Upper lobe of left lung (tissue), 6 donors: ENCODE data around the gene TSPOAP1. TPM values are rescaled to one million over a fixed set of nuclear protein-coding genes. Genes with fewer than 3 reads are reported as not detected.

Experiments
- ATAC-seq, 2 donors: fragments of 200-7000 bp; cut with Tn5 transposase; one replicate each; pipeline ENCODE4 v1.9.1; 2022; ENCODE audit warnings: mild to moderate bottlenecking in 2 of 2, moderate library complexity in 2 of 2; ENCODE audit not compliant: low FRiP score in 2 of 2
- DNase-seq, 2 donors: peaks; one replicate each; pipeline ENCODE4 v3.0.0-alpha.2; 2019 to 2020
- H3K27ac ChIP-seq, 4 donors: fragments of 200-600 bp; sonication (generic); one replicate each; pipeline ENCODE4 v1.5.1; 2016 to 2019
- H3K27me3 ChIP-seq, 4 donors: fragments of 200-600 bp; sonication (generic); one replicate each; pipeline ENCODE4 v1.5.1; 2017 to 2019
- H3K36me3 ChIP-seq, 4 donors: fragments of 200-600 bp; sonication (generic); one replicate each; pipeline ENCODE4 v1.5.1; 2016 to 2019
- H3K4me1 ChIP-seq, 4 donors: fragments of 200-600 bp; sonication (generic); one replicate each; pipeline ENCODE4 v1.5.1; 2018 to 2019
- H3K4me3 ChIP-seq, 4 donors: fragments of 200-600 bp; sonication (generic); one replicate each; pipeline ENCODE4 v1.5.1; 2017 to 2019; ENCODE audit warnings: mild to moderate bottlenecking in 2 of 4, moderate library complexity in 1 of 4
- H3K9me3 ChIP-seq, 4 donors: fragments of 200-600 bp; sonication (generic); one replicate each; pipeline ENCODE4 v1.5.1; 2018 to 2019
- CTCF ChIP-seq, 6 experiments: fragments of 450-650 bp in 4 of 6; fragments of 200-600 bp in 2 of 6; sonication (generic) in 2 of 6; IDR thresholded peaks; one replicate each; pipeline ENCODE4 v1.5.1; 2016 to 2019; ENCODE audit warnings: antibody characterized with exemption in 6 of 6
- EP300 ChIP-seq, 4 donors: sonication (generic); formaldehyde crosslinking; IDR thresholded peaks; one replicate each; pipeline ENCODE4 v1.5.1; 2017; ENCODE audit warnings: antibody characterized with exemption in 4 of 4, control low read depth in 2 of 4
- POLR2A ChIP-seq, 4 donors: fragments of 450-650 bp; IDR thresholded peaks; one replicate each; pipeline ENCODE4 v1.5.1; 2016 to 2017; ENCODE audit warnings: antibody characterized with exemption in 4 of 4, mild to moderate bottlenecking in 2 of 4
- POLR2AphosphoS5 ChIP-seq, 2 donors: sonication (generic); formaldehyde crosslinking; IDR thresholded peaks; one replicate each; pipeline ENCODE4 v1.5.1; 2017; ENCODE audit warnings: antibody characterized with exemption in 2 of 2
- WGBS, 2 donors: methylation state at CpG; one replicate each; pipeline ENCODE4 v1.1.5; 2017 to 2018; 5-methylcytosine and 5-hydroxymethylcytosine counted together
- total RNA-seq, 6 donors: library from RNA; depleted of rRNA in 4 of 6; stranded (reverse); fragments of >200 nt in 4 of 6; gene quantifications; one replicate each; pipeline versions ENCODE4 v1.1.0 to v1.2.1, GENCODE V29; 2016 to 2021
- donor health status: DM: no; HTN: no; CAD: no; lungs with moderate emphysema.
- donor health status: DM: no; HTN: yes; CAD: no; lungs with severe emphysema.

The TSPOAP1 gene
- total RNA-seq, 6 donors from 2014 or later = 14.0 to 50.3 (median 24.1) TPM

DNA sequence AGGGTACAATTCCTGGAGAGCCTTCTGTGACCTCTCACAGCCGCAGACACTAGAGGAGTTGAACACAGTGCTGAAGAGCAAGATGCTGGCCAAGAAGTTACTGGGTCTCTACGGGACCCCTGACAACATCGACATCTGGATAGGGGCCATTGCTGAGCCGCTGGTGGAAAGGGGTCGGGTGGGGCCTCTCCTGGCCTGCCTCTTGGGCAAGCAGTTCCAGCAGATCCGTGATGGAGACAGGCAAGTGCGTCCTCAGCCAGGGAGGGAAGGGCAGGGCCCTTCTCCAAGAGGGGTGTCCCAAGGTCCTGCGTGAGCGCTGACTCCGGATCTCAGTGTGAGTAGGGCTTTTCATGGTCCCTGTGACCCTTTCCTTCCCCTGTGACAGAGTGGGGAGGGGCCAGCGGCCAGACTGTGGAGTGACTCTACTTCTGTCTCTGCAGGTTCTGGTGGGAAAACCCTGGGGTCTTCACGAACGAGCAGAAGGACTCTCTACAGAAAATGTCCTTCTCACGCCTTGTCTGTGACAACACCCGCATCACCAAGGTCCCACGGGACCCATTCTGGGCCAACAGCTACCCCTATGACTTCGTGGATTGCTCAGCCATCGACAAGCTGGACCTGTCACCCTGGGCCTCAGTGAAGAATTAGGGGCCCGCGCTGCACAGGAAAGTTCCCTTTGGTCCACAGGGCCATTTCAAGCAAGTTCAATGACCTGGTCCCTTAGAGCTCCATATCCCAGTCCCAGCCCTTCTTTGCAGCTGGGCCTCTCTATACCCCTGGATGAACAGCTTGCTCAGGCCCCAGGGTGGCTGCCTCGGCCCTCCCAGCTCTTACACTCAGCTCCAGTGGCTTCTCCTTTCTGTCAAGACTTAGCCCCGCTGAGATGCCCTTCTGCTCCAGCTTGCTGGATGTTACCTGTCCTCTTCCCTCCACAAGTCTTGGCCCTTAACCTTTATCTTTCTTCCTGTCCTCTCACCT is 61.0 kb downstream of the TSPOAP1 start:
- DNase-seq = no peak
- no peak for TF ChIP-seq CTCF (IDR thresholded peaks at IDR 0.05)
- no peak for TF ChIP-seq EP300 (IDR thresholded peaks at IDR 0.05)
- TF ChIP-seq POLR2AphosphoS5 (IDR thresholded peaks at IDR 0.05) = no peak
- TF ChIP-seq POLR2A (IDR thresholded peaks at IDR 0.05) = no peak

DNA sequence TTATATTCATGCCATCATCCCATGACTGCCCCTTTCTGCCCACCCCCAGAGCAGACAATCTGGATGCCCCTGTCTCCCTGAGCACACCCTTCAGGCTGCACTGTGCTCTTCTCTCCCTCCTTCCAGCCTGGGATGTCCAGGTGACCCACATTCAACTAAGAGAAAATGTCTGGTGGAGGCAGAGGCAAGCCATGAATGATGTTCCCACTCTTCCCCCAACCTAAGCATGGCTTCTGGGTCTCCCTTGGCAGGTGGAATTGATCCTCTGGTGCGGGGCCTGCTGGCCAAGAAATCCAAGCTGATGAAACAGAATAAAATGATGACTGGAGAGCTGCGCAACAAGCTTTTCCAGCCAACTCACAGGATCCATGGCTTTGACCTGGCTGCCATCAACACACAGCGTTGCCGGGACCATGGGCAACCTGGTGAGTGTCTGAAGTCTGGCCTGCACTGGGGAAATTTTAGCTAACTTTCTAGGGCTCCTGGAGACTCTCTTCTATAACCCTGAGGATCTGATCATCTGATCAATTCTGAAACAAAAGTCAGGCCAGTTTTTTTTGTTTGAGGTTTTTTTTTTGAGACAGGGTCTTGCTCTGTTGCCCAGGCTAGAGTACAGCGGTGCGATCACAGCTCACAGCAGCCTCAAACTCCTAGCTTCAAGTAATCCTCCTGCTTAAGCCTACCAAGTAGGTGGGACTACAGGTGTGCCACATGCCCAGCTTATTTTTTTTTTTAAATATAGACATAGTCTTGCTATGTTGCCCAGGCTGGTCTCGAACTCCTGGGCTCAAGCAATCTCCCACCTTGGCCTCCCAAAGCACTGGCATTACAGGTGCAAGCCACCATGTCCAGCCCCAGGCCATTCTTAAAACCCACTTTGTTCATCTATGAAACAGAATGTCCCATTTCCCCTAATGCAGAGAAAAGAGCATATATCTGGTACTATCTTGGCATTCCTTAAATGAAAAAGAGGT is 62.4 kb downstream of the TSPOAP1 start:
- H3K27me3 ChIP-seq = no peaks in the 10 kb centered on the region
- no peaks in the 10 kb centered on the region for H3K4me1 ChIP-seq
- no peak for DNase-seq
- WGBS, 2 donors = 84 to 88% methylated on average over 7 of the region's 7 CpGs
- H3K27ac ChIP-seq = no peak overlapping the region
- TF ChIP-seq EP300 (IDR thresholded peaks at IDR 0.05) = no peak
- TF ChIP-seq POLR2AphosphoS5 (IDR thresholded peaks at IDR 0.05) = no peak
- TF ChIP-seq POLR2A (IDR thresholded peaks at IDR 0.05) = no peak
- no peak for TF ChIP-seq CTCF (IDR thresholded peaks at IDR 0.05)
- ATAC-seq = no peak
- H3K4me3 ChIP-seq = no peak overlapping the region
- no peaks in the 10 kb centered on the region for H3K9me3 ChIP-seq
- no peaks in the 10 kb centered on the region for H3K36me3 ChIP-seq

More for the DNA sequence above, 61.0 kb downstream of the TSPOAP1 start:
- Histone ChIP-seq H3K4me1 (no peaks in the 10 kb centered on the region), H3K27ac (no peak overlapping the region), H3K9me3 (no peaks in the 10 kb centered on the region), H3K4me3 (no peak overlapping the region), H3K36me3 (no peaks in the 10 kb centered on the region), H3K27me3 (no peaks in the 10 kb centered on the region)
- ATAC-seq = no peak
- WGBS, 2 donors = 69 to 75% methylated on average over 14 to 19 of the region's 22 CpGs

DNA sequence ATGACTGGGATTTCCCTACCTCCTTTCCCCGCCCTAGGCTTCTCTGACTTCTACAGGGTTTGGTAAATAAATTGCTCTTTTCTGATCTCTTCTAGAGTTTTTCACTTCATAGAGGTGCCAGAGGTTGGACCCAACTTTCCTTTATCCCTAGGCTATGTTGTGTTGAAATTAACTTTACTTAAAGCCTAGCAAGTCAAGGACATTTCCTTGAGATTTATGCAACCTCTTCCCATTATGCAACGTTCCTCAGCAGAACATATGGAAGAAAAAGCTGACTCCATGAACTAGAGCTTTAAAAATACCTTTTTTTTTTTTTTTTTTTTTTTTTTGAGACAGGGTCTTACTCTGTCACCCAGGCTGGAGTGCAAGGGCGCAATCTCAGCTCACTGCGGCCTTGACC is 63.3 kb downstream of the TSPOAP1 start:
- Histone ChIP-seq H3K9me3 (no peaks in the 10 kb centered on the region), H3K27me3 (no peaks in the 10 kb centered on the region), H3K4me1 (no peaks in the 10 kb centered on the region), H3K4me3 (no peak overlapping the region), H3K27ac (no peak overlapping the region), H3K36me3 (no peaks in the 10 kb centered on the region)
- WGBS, 2 donors = 77% methylated on average over 4 of the region's 4 CpGs
- ATAC-seq (no peak), DNase-seq (no peak)
- TF ChIP-seq EP300 (IDR thresholded peaks at IDR 0.05) (no peak), POLR2AphosphoS5 (IDR thresholded peaks at IDR 0.05) (no peak), CTCF (IDR thresholded peaks at IDR 0.05) (no peak), POLR2A (IDR thresholded peaks at IDR 0.05) (no peak)

GRCh38 chr17:58264407-58265103 is 64.0 kb downstream of the TSPOAP1 start:
- ATAC-seq (no peak), DNase-seq (no peak)
- no peak overlapping the region for H3K27ac ChIP-seq
- H3K4me1 ChIP-seq = no peaks in the 10 kb centered on the region
- 76 to 83% methylated on average over 6 of the region's 6 CpGs for WGBS, 2 donors
- no peaks in the 10 kb centered on the region for H3K27me3 ChIP-seq
- no peaks in the 10 kb centered on the region for H3K36me3 ChIP-seq
- H3K4me3 ChIP-seq = no peak overlapping the region
- no peaks in the 10 kb centered on the region for H3K9me3 ChIP-seq
- no peak for TF ChIP-seq POLR2AphosphoS5 (IDR thresholded peaks at IDR 0.05)
- TF ChIP-seq CTCF (IDR thresholded peaks at IDR 0.05) = no peak
- no peak for TF ChIP-seq POLR2A (IDR thresholded peaks at IDR 0.05)
- TF ChIP-seq EP300 (IDR thresholded peaks at IDR 0.05) = no peak
